Astrocyte of the cerebellum (primary cell): Measurements from ENCODE around the gene CYP3A5.

Experiments
- DNase-seq: peaks from one replicate; pipeline ENCODE4 v3.0.0-alpha.2; 2011; ENCODE audit warnings: low read depth
- H3K4me3 ChIP-seq: 2 replicates; pipeline ENCODE4 v1.5.1; 2011; ENCODE audit warnings: mild to moderate bottlenecking, low read depth, low read length, moderate library complexity
- in situ Hi-C: cut with HindIII; loops from 2 replicates; pipeline ENCODE4 v1.10.0; 2017; ENCODE audit warnings: low sequenced_read_pairs
- TF ChIP-seq, protein P1 (sequence below): IDR thresholded peaks from 2 replicates; pipeline ENCODE4 v1.5.1; 2012; ENCODE audit warnings: low read length, low read depth, moderate library complexity, mild to moderate bottlenecking; ENCODE audit errors: missing control alignments

CYP3A5 gene

DNA sequence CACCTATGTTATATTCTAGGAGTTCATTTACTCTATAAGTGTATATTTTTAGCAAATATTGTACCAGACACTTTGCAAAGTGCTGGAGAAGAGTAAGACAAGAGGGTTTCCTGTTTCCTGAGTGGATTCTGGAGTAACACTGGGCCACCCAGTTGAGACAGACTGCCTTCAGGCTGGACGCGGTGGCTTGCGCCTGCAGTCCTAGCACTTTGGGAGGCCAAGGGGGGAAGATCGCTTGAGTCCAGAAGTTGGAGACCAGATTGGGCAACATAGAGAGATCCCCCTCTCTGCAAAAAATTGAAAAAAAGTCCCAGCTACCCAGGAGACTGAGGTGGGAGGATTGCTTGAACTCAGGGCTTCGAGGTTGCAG lies 63.8 kb downstream of the CYP3A5 start:
- TF ChIP-seq, protein P1, sequence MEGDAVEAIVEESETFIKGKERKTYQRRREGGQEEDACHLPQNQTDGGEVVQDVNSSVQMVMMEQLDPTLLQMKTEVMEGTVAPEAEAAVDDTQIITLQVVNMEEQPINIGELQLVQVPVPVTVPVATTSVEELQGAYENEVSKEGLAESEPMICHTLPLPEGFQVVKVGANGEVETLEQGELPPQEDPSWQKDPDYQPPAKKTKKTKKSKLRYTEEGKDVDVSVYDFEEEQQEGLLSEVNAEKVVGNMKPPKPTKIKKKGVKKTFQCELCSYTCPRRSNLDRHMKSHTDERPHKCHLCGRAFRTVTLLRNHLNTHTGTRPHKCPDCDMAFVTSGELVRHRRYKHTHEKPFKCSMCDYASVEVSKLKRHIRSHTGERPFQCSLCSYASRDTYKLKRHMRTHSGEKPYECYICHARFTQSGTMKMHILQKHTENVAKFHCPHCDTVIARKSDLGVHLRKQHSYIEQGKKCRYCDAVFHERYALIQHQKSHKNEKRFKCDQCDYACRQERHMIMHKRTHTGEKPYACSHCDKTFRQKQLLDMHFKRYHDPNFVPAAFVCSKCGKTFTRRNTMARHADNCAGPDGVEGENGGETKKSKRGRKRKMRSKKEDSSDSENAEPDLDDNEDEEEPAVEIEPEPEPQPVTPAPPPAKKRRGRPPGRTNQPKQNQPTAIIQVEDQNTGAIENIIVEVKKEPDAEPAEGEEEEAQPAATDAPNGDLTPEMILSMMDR = no peak
- peak overlapping the region; percentile 64 for H3K4me3 ChIP-seq
- in situ Hi-C loops = loop anchor here (10.0 kb wide), 1 partner anchor 51 kb away; no protein-coding TSS in a partner anchor
- no peak for DNase-seq

DNA sequence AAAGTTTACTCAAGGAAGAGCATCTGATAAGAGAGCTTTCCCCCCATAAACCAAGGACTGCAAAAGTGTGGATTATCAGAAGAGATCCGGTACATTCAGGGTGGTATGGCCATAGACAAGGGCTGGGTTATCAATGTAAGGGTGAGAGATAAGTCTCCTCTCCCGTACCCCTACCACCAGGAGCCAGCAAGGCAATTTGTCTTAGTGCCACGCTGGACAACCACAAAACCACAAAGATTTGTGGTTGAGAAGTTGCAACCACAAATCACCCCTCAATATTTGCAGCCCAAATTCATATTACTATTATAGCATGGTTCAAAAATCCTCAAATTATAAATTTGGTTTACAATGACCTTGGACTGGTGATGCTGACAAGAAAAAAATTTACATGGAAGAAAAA lies 65.3 kb downstream of the CYP3A5 start:
- TF ChIP-seq, protein P1 = no peak
- no peak overlapping the region for H3K4me3 ChIP-seq
- in situ Hi-C loops = loop anchor here (10.0 kb wide), 1 partner anchor 50 kb away; no protein-coding TSS in a partner anchor
- DNase-seq = no peak

DNA sequence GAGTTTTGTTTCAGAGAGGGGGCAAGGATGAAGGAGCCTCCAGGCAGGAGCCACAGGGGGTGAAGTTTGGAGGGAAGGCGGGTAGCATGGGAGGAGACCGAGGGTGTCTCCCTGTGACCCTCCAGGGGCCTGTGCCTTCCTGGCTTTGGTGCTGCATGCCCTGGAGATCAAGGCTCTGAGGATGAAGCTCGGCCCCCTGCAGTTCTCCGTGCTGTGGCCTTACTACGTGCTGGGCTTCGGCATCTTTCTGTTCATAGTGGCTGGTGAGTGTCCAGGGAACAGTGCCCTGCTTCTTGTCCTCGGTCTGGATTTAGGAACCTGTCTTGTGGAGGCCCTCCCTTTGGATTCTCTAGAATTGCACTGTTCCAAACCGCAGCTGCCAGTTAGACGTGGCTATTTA lies 72.2 kb downstream of the CYP3A5 start:
- DNase-seq = no peak
- TF ChIP-seq, protein P1 = no peak
- in situ Hi-C loops = no loop called here
- H3K4me3 ChIP-seq = no peak overlapping the region

DNA sequence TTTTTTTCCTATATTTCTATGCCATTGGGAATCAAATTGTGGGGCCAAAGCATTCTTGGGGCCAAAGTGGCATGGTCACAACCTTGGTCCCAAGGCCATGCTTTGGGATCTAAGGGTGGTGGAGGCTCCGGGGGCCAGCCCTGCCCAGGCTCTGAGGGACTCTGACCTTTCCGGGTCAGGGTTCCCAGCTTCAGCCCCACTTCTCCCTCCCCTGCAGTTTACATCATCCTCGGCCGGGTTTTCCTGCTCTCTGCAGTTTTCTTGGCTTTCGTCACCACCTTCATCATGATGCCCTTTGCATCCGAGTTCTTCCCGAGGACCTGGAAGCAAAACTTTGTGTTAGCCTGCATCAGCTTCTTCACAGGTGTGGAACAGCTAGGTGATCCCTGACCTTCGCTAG lies 73.3 kb downstream of the CYP3A5 start:
- in situ Hi-C loops = no loop called here
- no peak for DNase-seq
- TF ChIP-seq, protein P1 = no peak
- H3K4me3 ChIP-seq = no peak overlapping the region

DNA sequence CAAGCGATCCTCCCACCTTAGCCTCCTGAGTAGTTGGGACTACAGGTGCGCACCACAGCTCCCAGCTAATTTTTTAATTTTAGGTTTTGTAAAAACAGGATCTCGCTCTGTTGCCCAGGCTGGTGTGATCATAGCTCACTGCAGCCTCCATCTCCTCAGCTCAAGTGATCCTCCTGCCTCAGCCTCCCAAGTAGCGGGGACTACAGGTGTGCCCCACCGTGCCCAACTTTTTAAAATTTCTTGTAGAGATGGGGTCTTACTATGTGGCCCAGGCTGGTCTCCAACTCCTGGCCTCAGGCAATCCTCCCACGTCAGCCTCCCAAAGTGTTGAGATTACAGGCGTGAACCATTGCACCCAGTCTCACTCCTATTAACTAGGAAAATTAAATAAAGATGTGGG lies 74.3 kb downstream of the CYP3A5 start:
- no peak overlapping the region for H3K4me3 ChIP-seq
- in situ Hi-C loops = no loop called here
- no peak for DNase-seq
- TF ChIP-seq, protein P1 = no peak

DNA sequence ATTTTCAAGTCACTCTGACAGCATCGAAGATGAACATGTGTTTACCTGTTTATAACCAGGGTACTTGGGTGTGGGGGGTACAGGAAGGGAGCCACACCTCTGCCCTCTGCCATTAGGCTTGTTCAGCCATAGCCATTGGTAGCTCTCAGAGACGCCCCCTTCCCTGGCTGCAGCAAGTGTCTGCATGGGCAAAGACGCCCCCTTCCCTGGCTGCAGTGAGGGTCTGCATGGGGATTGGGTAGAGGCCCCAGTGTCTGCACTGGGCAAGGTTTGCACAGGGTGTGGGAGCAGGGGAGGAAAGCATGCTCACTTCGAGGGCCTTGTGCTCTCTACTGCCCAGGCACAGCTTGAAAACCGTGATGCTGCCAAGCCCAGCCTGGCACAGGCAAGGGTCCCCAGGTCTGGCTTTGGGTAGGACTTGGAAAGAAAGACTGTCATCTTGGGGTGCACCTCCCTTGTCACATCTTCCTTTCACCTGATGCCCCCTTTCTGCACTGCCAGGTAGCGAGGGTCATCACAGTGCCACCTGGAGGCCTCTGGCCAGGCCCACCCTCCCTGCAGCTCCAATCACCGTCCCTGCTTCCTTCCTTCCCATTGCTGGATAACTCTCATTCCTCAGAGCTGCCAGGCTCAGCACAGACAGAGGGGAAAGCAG lies 78.0 kb downstream of the CYP3A5 start:
- no peak overlapping the region for H3K4me3 ChIP-seq
- TF ChIP-seq, protein P1 = no peak
- no peak for DNase-seq
- in situ Hi-C loops = no loop called here
